Neural progenitor cell (in vitro differentiated cells): ENCODE measurements around the gene GMDS. TPM values are rescaled to one million over a fixed set of nuclear protein-coding genes. Genes with fewer than 3 reads are reported as not detected.

Source experiments
- DNase-seq: peaks from one replicate; pipeline ENCODE4 v3.0.0-alpha.2; 2016; ENCODE audit warnings: low spot score
- H2AFZ ChIP-seq: fragments of 200-600 bp; sonication (generic); replicated peaks from 2 replicates; pipeline ENCODE4 v1.6.1; 2016; ENCODE audit warnings: antibody characterized with exemption
- H3F3A ChIP-seq: fragments of 200-600 bp; sonication (generic); 2 replicates; pipeline ENCODE4 v1.6.1; 2016; ENCODE audit warnings: antibody characterized with exemption, low read depth
- H3K27ac ChIP-seq: fragments of 200-600 bp; sonication (generic); 2 replicates; pipeline ENCODE4 v1.5.1; 2016; ENCODE audit warnings: mild to moderate bottlenecking
- H3K27me3 ChIP-seq: fragments of 200-600 bp; sonication (generic); 2 replicates; pipeline ENCODE4 v1.6.1; 2016; ENCODE audit warnings: mild to moderate bottlenecking, moderate library complexity
- H3K36me3 ChIP-seq: fragments of 200-600 bp; sonication (generic); 2 replicates; pipeline ENCODE4 v1.5.1; 2016
- H3K4me1 ChIP-seq: fragments of 200-600 bp; sonication (generic); 2 replicates; pipeline ENCODE4 v1.6.1; 2016; ENCODE audit warnings: mixed run types
- H3K4me2 ChIP-seq: fragments of 200-600 bp; sonication (generic); 2 replicates; pipeline ENCODE4 v1.6.1; 2016
- H3K4me3 ChIP-seq: fragments of 200-600 bp; sonication (generic); 2 replicates; pipeline ENCODE4 v1.5.1; 2016
- H3K79me2 ChIP-seq: fragments of 200-600 bp; sonication (generic); 2 replicates; pipeline ENCODE4 v1.6.1; 2016; ENCODE audit warnings: low read depth
- H3K9ac ChIP-seq: fragments of 200-600 bp; sonication (generic); 2 replicates; pipeline ENCODE4 v1.6.1; 2016
- H3K9me3 ChIP-seq: fragments of 200-600 bp; sonication (generic); 2 replicates; pipeline ENCODE4 v1.5.1; 2016; ENCODE audit warnings: low read depth
- H4K20me1 ChIP-seq: fragments of 200-600 bp; sonication (generic); 2 replicates; pipeline ENCODE4 v1.6.1; 2016; ENCODE audit warnings: low read depth
- H3K27ac Mint-ChIP-seq: 3 replicates; pipeline ENCODE4 v1.8.0; 2021; ENCODE audit warnings: mixed read lengths
- H3K27me3 Mint-ChIP-seq: 2 replicates; pipeline ENCODE4 v1.8.0; 2022; ENCODE audit warnings: low read depth, mild to moderate bottlenecking, inconsistent platforms, moderate library complexity, mixed read lengths; ENCODE audit not compliant: insufficient read depth
- H3K36me3 Mint-ChIP-seq: 3 replicates; pipeline ENCODE4 v1.8.0; 2021; ENCODE audit warnings: mixed read lengths
- H3K4me1 Mint-ChIP-seq: 3 replicates; pipeline ENCODE4 v1.8.0; 2021; ENCODE audit warnings: mixed read lengths
- H3K4me3 Mint-ChIP-seq: 3 replicates; pipeline ENCODE4 v1.8.0; 2021; ENCODE audit warnings: mild to moderate bottlenecking, moderate library complexity, mixed read lengths
- H3K9me3 Mint-ChIP-seq: 3 replicates; pipeline ENCODE4 v1.8.0; 2020; ENCODE audit warnings: mixed read lengths
- CTCF ChIP-seq: fragments of 200-600 bp; sonication (generic); IDR thresholded peaks from 2 replicates; pipeline ENCODE4 v1.5.1; 2017; ENCODE audit warnings: antibody characterized with exemption, mild to moderate bottlenecking
- EZH2 ChIP-seq: fragments of 200-600 bp; sonication (generic); IDR thresholded peaks from 2 replicates; pipeline ENCODE4 v1.6.1; 2017; ENCODE audit warnings: antibody characterized with exemption, mild to moderate bottlenecking, moderate library complexity
- EZH2phosphoT487 ChIP-seq: fragments of 200-600 bp; sonication (generic); IDR thresholded peaks from 2 replicates; pipeline ENCODE4 v1.6.1; 2017; ENCODE audit warnings: antibody characterized with exemption
- total RNA-seq: library from RNA; depleted of rRNA; stranded (reverse); fragments of >200 nt; gene quantifications from 2 replicates; pipeline ENCODE4 v1.2.3, GENCODE V29; 2015; ENCODE audit warnings: low replicate concordance

GMDS gene
- total RNA-seq, 1 donor from 2014 or later = 22.6 TPM

- H3K27ac ChIP-seq = no peak overlapping the region
- no peaks in the 10 kb centered on the region for H3K27me3 ChIP-seq
- no peaks in the 10 kb centered on the region for H3K9me3 ChIP-seq
- Mint-ChIP-seq H3K27ac (peak overlapping the region; percentile 69), H3K36me3 (no peaks in the 10 kb centered on the region), H3K9me3 (peaks cover 4% of the 10 kb centered on the region), H3K4me1 (peaks cover 54% of the 10 kb centered on the region), H3K27me3 (peaks cover 7% of the 10 kb centered on the region), H3K4me3 (no peak overlapping the region)
- TF ChIP-seq EZH2phosphoT487 (no peak), EZH2 (no peak), CTCF (no peak)
- H3K4me1 ChIP-seq = peaks cover 24% of the 10 kb centered on the region
- no peak for DNase-seq
- H3K4me3 ChIP-seq = no peak overlapping the region
- H2AFZ ChIP-seq = no peak overlapping the region
- no peaks in the 10 kb centered on the region for H3K79me2 ChIP-seq
- H3K4me2 ChIP-seq = no peak overlapping the region
- peaks cover 7% of the 10 kb centered on the region for H4K20me1 ChIP-seq
- no peaks in the 10 kb centered on the region for H3K36me3 ChIP-seq
- peaks cover 9% of the 10 kb centered on the region for H3F3A ChIP-seq
- H3K9ac ChIP-seq = no peak overlapping the region
Measured at GRCh38 chr6:1729750-1730140, 515.7 kb downstream of the GMDS start.

GRCh38 chr6:1729133-1729749 is 516.2 kb downstream of the GMDS start:
- H3K4me1 Mint-ChIP-seq = peaks cover 57% of the 10 kb centered on the region
- H3K4me3 ChIP-seq = no peak overlapping the region
- peaks cover 7% of the 10 kb centered on the region for H3K27me3 Mint-ChIP-seq
- no peaks in the 10 kb centered on the region for H3K36me3 ChIP-seq
- peaks cover 7% of the 10 kb centered on the region for H4K20me1 ChIP-seq
- no peak overlapping the region for H3K4me3 Mint-ChIP-seq
- H3K79me2 ChIP-seq = no peaks in the 10 kb centered on the region
- TF ChIP-seq EZH2phosphoT487 (no peak), EZH2 (no peak), CTCF (no peak)
- no peaks in the 10 kb centered on the region for H3K36me3 Mint-ChIP-seq
- peaks cover 9% of the 10 kb centered on the region for H3F3A ChIP-seq
- H3K4me1 ChIP-seq = peaks cover 29% of the 10 kb centered on the region
- H2AFZ ChIP-seq = no peak overlapping the region
- H3K27ac Mint-ChIP-seq = no peak overlapping the region
- H3K27me3 ChIP-seq = no peaks in the 10 kb centered on the region
- H3K9me3 ChIP-seq = no peaks in the 10 kb centered on the region
- H3K4me2 ChIP-seq = no peak overlapping the region
- H3K9me3 Mint-ChIP-seq = peaks cover 4% of the 10 kb centered on the region
- no peak for DNase-seq
- H3K9ac ChIP-seq = no peak overlapping the region
- H3K27ac ChIP-seq = no peak overlapping the region

DNA sequence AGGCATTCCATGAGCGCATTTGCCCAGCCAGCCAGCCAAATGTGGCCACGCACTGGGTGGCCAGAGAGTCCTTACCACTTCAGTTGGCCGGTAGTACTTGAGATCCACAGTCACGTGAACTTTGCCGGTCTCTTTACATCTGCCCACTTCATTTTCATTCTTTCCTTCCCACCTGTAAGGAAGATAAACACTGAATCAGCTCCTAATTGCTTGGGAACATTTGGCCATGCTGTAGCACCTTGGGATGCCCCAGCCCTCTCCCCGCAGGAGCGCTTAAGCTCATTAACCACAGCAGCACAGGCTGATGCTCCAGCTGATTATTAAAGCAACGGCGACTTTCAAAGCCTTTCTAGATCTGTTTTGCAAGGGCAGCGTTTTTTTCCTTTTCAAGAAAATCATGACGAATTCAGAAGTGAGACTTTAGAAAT is 519.0 kb downstream of the GMDS start:
- H4K20me1 ChIP-seq = peaks cover 7% of the 10 kb centered on the region
- peaks cover 57% of the 10 kb centered on the region for H3K4me1 Mint-ChIP-seq
- H3K9me3 Mint-ChIP-seq = no peaks in the 10 kb centered on the region
- H2AFZ ChIP-seq = no peak overlapping the region
- H3K4me3 Mint-ChIP-seq = no peak overlapping the region
- H3K36me3 Mint-ChIP-seq = no peaks in the 10 kb centered on the region
- no peak overlapping the region for H3K27ac ChIP-seq
- H3K36me3 ChIP-seq = no peaks in the 10 kb centered on the region
- no peaks in the 10 kb centered on the region for H3K9me3 ChIP-seq
- TF ChIP-seq EZH2phosphoT487 = no peak
- no peak for TF ChIP-seq CTCF
- H3K27me3 Mint-ChIP-seq = peaks cover 2% of the 10 kb centered on the region
- no peak overlapping the region for H3K9ac ChIP-seq
- H3K4me3 ChIP-seq = no peak overlapping the region
- H3K4me1 ChIP-seq = peaks cover 38% of the 10 kb centered on the region
- H3K4me2 ChIP-seq = peak overlapping the region; percentile 69
- peaks cover 11% of the 10 kb centered on the region for H3F3A ChIP-seq
- DNase-seq = peak; percentile 80
- H3K27me3 ChIP-seq = no peaks in the 10 kb centered on the region
- no peak overlapping the region for H3K27ac Mint-ChIP-seq
- no peaks in the 10 kb centered on the region for H3K79me2 ChIP-seq
